ENCODE measurements around the gene WWP2. TPM values are rescaled to one million over a fixed set of nuclear protein-coding genes. Genes with fewer than 3 reads are reported as not detected.

The WWP2 gene
- total RNA-seq, 4 donors from 2014 or later = 21.9 to 32.8 (median 27.8) TPM

- H3K36me3 ChIP-seq = peaks cover 7 to 22% (median 18%) of the 10 kb centered on the region in 4 donors
- TF ChIP-seq EP300 (IDR thresholded peaks at IDR 0.05) (no peak), CTCF (IDR thresholded peaks at IDR 0.05) (no peak), POLR2AphosphoS5 (IDR thresholded peaks at IDR 0.05) (no peak), POLR2A (IDR thresholded peaks at IDR 0.05; ENCODE audit: low read depth) (no peak)
- H3K4me3 ChIP-seq = no peak overlapping the region
- no peak overlapping the region for H3K27ac ChIP-seq (replicated peaks in 1 of 4)
- intact Hi-C loops (cut with DNase I) = no loop called here
- H3K4me1 ChIP-seq = peaks cover 10 to 19% (median 17%) of the 10 kb centered on the region in 4 donors
- no peaks in the 10 kb centered on the region for H3K27me3 ChIP-seq
- 91% methylated on average over 2 of the region's 2 CpGs for WGBS
- no peaks in the 10 kb centered on the region for H3K9me3 ChIP-seq
- no peak for DNase-seq (ENCODE audit: extremely low spot score)
These were observed 130.2 kb downstream of the WWP2 start for GRCh38 chr16:69892378-69892777.

- Histone ChIP-seq H3K27me3 (no peaks in the 10 kb centered on the region), H3K27ac (replicated peaks in 1 of 4) (no peak overlapping the region), H3K4me3 (no peak overlapping the region), H3K4me1 (peaks cover 10 to 19% (median 17%) of the 10 kb centered on the region in 4 donors), H3K9me3 (no peaks in the 10 kb centered on the region), H3K36me3 (peaks cover 7 to 20% (median 15%) of the 10 kb centered on the region in 4 donors)
- 91% methylated on average over 2 of the region's 2 CpGs for WGBS
- intact Hi-C loops (cut with DNase I) = no loop called here
- DNase-seq (ENCODE audit: extremely low spot score) = no peak
- TF ChIP-seq POLR2AphosphoS5 (IDR thresholded peaks at IDR 0.05) (no peak), CTCF (IDR thresholded peaks at IDR 0.05) (no peak), EP300 (IDR thresholded peaks at IDR 0.05) (no peak)
These were observed 131.0 kb downstream of the WWP2 start for GRCh38 chr16:69893106-69893505.

- no peak for DNase-seq (ENCODE audit: extremely low spot score)
- H3K36me3 ChIP-seq = peaks cover 0 to 11% (median 3%) of the 10 kb centered on the region in 4 donors
- no peak for TF ChIP-seq POLR2A (IDR thresholded peaks at IDR 0.05; ENCODE audit: low read depth)
- intact Hi-C loops (cut with DNase I) = no loop called here
- peaks cover 10 to 18% (median 17%) of the 10 kb centered on the region in 4 donors for H3K4me1 ChIP-seq
- no peak overlapping the region for H3K27ac ChIP-seq (replicated peaks in 1 of 4)
- WGBS = 88% methylated on average over 11 of the region's 11 CpGs
- H3K27me3 ChIP-seq = no peaks in the 10 kb centered on the region
- no peak overlapping the region for H3K4me3 ChIP-seq
- no peaks in the 10 kb centered on the region for H3K9me3 ChIP-seq
These were observed 132.5 kb downstream of the WWP2 start for GRCh38 chr16:69894676-69895075.

GRCh38 chr16:69903865-69904415 lies 141.8 kb downstream of the WWP2 start:
- Histone ChIP-seq H3K9me3 (no peaks in the 10 kb centered on the region), H3K4me1 (peaks cover 0 to 10% (median 5%) of the 10 kb centered on the region in 4 donors), H3K36me3 (peaks cover 0 to 11% (median 8%) of the 10 kb centered on the region in 4 donors), H3K4me3 (no peak overlapping the region), H3K27ac (replicated peaks in 1 of 4) (peak overlapping the region in 1 of 4 donors; percentile 2), H3K27me3 (no peaks in the 10 kb centered on the region)
- no peak for DNase-seq (ENCODE audit: extremely low spot score)
- WGBS = 81% methylated on average over 8 of the region's 8 CpGs
- intact Hi-C loops (cut with DNase I) = no loop called here
- no peak for TF ChIP-seq CTCF (IDR thresholded peaks at IDR 0.05)

GRCh38 chr16:69904495-69905170 lies 142.5 kb downstream of the WWP2 start:
- no peak for DNase-seq (ENCODE audit: extremely low spot score)
- peaks cover 0 to 17% (median 12%) of the 10 kb centered on the region in 4 donors for H3K36me3 ChIP-seq
- no peak overlapping the region for H3K27ac ChIP-seq (replicated peaks in 1 of 4)
- H3K4me1 ChIP-seq = peaks cover 0 to 10% (median 5%) of the 10 kb centered on the region in 4 donors
- H3K4me3 ChIP-seq = no peak overlapping the region
- intact Hi-C loops (cut with DNase I) = no loop called here
- no peaks in the 10 kb centered on the region for H3K9me3 ChIP-seq
- no peaks in the 10 kb centered on the region for H3K27me3 ChIP-seq
- TF ChIP-seq POLR2A (IDR thresholded peaks at IDR 0.05; ENCODE audit: low read depth) (no peak), EP300 (IDR thresholded peaks at IDR 0.05) (no peak), CTCF (IDR thresholded peaks at IDR 0.05) (no peak), POLR2AphosphoS5 (IDR thresholded peaks at IDR 0.05) (no peak)
- WGBS = 87% methylated on average over 9 of the region's 9 CpGs
